BJ (cell line): ENCODE measurements around the gene TMEM44. TPM values are rescaled to one million over a fixed set of nuclear protein-coding genes. Genes with fewer than 3 reads are reported as not detected.

Experiments
- CTCF ChIA-PET: fragments of 350-600 bp; formaldehyde crosslinking; extraction: SDS; loops from one replicate; lab custom pipeline; 2021; ENCODE audit warnings: antibody characterized with exemption, inconsistent platforms; lab: Yijun Ruan, JAX
- POLR2A ChIA-PET: fragments of 300-600 bp; sonication (Branson Sonifier 250); formaldehyde crosslinking; extraction: SDS; loops from one replicate; lab custom pipeline; 2021; ENCODE audit warnings: antibody characterized with exemption; lab: Charles Lee
- DNase-seq: peaks from one replicate; pipeline ENCODE4 v3.0.0-alpha.2; 2011; ENCODE audit warnings: low read depth
- H3K27me3 ChIP-seq: 2 replicates; pipeline ENCODE4 v1.6.0; 2011; ENCODE audit warnings: low read length; ENCODE audit not compliant: control insufficient read depth, insufficient read depth
- H3K36me3 ChIP-seq: 2 replicates; pipeline ENCODE4 v1.5.1; 2011; ENCODE audit warnings: low read length; ENCODE audit not compliant: control insufficient read depth, insufficient read depth
- H3K4me3 ChIP-seq: 2 replicates; pipeline ENCODE4 v1.5.1; 2011; ENCODE audit warnings: low read depth, mild to moderate bottlenecking, control low read depth, low read length
- polyA plus RNA-seq: library from polyadenylated mRNA; depleted of rRNA; stranded (reverse); fragments of >200 nt; gene quantifications from 2 replicates; pipeline ENCODE4 v1.2.3, GENCODE V29; 2011
- TF ChIP-seq, protein P1 (sequence below): IDR thresholded peaks from 2 replicates; pipeline ENCODE4 v1.5.1; 2011; ENCODE audit warnings: low read depth, mild to moderate bottlenecking, control low read depth, inconsistent platforms, low read length, moderate library complexity; ENCODE audit not compliant: insufficient read depth

TMEM44 gene
- polyA plus RNA-seq, 1 experiment, result 17.7 TPM

- ChIA-PET CTCF (interaction anchor here (0.8 to 5.5 kb wide), 9 partner anchors 9 to 223 kb away, joined by 3 to 49 read pairs (median 4); no protein-coding TSS in a partner anchor), POLR2A (no interaction called here)
- TF ChIP-seq, protein P1, sequence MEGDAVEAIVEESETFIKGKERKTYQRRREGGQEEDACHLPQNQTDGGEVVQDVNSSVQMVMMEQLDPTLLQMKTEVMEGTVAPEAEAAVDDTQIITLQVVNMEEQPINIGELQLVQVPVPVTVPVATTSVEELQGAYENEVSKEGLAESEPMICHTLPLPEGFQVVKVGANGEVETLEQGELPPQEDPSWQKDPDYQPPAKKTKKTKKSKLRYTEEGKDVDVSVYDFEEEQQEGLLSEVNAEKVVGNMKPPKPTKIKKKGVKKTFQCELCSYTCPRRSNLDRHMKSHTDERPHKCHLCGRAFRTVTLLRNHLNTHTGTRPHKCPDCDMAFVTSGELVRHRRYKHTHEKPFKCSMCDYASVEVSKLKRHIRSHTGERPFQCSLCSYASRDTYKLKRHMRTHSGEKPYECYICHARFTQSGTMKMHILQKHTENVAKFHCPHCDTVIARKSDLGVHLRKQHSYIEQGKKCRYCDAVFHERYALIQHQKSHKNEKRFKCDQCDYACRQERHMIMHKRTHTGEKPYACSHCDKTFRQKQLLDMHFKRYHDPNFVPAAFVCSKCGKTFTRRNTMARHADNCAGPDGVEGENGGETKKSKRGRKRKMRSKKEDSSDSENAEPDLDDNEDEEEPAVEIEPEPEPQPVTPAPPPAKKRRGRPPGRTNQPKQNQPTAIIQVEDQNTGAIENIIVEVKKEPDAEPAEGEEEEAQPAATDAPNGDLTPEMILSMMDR, result no peak
- Histone ChIP-seq H3K4me3 (no peak overlapping the region), H3K36me3 (no peaks in the 10 kb centered on the region), H3K27me3 (no peaks in the 10 kb centered on the region)
- no peak for DNase-seq
Measured at GRCh38 chr3:194572944-194573491, 60.2 kb downstream of the TMEM44 start.

DNA sequence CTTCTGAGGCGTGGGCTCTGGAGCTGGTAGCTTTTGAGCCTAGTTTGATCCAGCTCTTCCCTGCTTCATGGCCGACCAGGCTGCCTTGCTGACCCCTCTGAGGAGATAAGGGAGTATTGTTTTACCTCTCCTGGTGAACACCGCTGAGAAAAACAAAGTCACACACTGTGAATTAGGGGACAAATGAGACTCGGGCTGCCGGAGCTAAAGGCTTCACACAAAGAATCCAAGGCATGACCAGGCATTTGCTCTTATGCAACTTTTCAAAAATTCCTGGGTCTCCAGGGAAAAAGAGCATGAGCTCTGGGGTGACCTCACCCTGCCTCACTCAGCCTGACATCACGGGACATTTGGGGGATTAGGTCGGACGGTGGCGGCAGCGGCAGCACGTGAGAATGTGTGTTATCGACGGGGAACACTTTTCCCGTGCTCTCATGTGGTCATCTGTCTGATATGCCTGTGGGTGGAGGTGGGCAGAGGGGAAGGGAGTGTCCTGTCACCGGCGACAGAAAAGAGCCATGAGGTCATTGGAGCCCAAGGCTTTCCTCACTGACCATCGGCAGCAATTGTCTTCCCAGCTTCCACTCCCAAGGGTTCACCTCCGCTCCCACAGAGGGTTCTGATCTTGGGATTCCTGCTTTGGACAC is 61.0 kb downstream of the TMEM44 start:
- H3K4me3 ChIP-seq, result no peak overlapping the region
- CTCF ChIA-PET, result interaction anchor here (0.6 to 5.5 kb wide), 6 partner anchors 10 to 100 kb away, joined by 3 to 49 read pairs (median 4); no protein-coding TSS in a partner anchor
- no peaks in the 10 kb centered on the region for H3K27me3 ChIP-seq
- POLR2A ChIA-PET, result no interaction called here
- TF ChIP-seq, protein P1, result no peak
- no peaks in the 10 kb centered on the region for H3K36me3 ChIP-seq
- DNase-seq, result peak; percentile 83

DNA sequence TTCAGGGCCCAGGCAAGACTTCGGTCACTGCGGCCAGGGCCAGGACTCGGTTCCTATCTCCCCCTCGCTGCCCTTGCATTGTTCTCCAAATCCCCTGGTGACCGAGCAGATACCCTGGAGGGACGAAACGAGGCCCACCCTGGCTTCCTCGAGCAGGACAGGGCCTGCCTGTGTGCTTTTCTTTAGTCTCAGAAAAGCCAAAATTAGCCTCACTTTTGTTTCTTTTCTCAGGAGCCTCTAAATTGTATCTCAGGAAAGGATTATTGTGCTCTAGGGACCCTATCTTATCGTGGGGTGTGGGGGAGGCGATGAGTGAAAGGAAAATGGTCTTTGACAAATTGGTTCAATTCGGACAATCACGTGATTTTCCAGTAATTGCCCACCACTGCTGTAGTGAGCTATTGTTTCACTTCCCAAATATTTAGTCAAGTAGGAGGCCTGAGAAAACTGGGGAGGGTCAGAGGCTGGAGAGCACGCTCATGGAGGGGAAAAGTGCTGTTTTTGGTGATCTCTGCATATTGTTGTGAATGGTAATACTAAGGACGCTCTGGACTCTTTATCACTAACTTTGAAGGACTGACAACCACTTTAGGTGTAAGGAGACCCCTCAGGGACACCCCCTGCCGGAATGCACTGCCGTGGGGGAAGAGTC is 61.6 kb downstream of the TMEM44 start:
- Histone ChIP-seq H3K36me3 (no peaks in the 10 kb centered on the region), H3K27me3 (no peaks in the 10 kb centered on the region), H3K4me3 (no peak overlapping the region)
- TF ChIP-seq, protein P1, result no peak
- POLR2A ChIA-PET, result no interaction called here
- DNase-seq, result no peak
- CTCF ChIA-PET, result interaction anchor here (0.6 to 5.5 kb wide), 6 partner anchors 10 to 99 kb away, joined by 3 to 49 read pairs (median 4); no protein-coding TSS in a partner anchor

DNA sequence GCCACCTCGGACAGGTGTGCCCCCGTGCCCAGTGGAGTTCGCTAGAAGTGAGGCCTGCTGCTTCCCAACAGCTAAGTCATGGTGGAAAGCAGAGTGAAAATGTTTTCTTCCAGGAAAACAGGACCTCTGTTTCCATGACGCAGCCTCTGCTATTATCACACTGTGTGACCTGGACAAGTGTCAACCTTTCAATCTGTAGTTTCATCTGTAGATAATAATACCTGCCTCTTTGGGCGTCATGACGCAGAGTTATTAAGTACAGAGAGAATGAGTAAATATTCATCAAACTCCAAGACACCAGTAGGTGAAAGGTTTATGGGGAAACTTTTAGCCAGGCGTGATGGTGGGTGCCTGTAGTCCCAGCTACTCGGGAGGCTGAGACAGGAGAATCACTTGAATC is 62.3 kb downstream of the TMEM44 start:
- DNase-seq, result no peak
- no peaks in the 10 kb centered on the region for H3K36me3 ChIP-seq
- TF ChIP-seq, protein P1, result no peak
- H3K4me3 ChIP-seq, result no peak overlapping the region
- ChIA-PET POLR2A (no interaction called here), CTCF (interaction anchor here (1.1 kb wide), 1 partner anchor 74 kb away, joined by 3 read pairs; no protein-coding TSS in a partner anchor)
- no peaks in the 10 kb centered on the region for H3K27me3 ChIP-seq

DNA sequence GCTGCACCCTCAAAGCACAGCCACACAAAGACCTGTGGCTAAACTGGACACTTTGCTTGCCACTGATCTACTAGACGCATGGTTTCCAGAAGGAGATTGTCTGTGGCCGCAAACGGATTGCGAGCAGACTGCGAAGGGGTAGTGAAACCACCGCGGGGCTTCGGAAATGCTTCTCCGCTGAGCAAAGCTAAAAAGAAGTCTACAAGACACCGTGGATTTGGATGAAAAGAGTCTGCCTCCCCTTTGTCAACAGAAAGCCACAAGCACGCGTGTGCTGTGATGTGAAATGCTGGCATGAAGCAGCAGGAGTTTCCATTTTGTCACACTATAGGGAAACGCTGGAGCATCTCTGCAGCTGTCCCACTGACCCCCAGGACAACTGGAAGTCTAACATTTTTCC is 63.0 kb downstream of the TMEM44 start:
- POLR2A ChIA-PET, result no interaction called here
- H3K27me3 ChIP-seq, result no peaks in the 10 kb centered on the region
- no peak overlapping the region for H3K4me3 ChIP-seq
- CTCF ChIA-PET, result interaction anchor here (0.8 to 1.1 kb wide), 2 partner anchors 73 to 98 kb away, joined by 3 to 4 read pairs; no protein-coding TSS in a partner anchor
- no peak for DNase-seq
- TF ChIP-seq, protein P1, result no peak
- no peaks in the 10 kb centered on the region for H3K36me3 ChIP-seq
